HG03521 (cell line): ENCODE measurements around the gene DOCK2.

Experiments
- ATAC-seq: cut with Tn5 transposase; IDR thresholded peaks from one replicate; pipeline ENCODE4 v1.9.1; 2021; ENCODE audit warnings: mild to moderate bottlenecking, moderate library complexity; ENCODE audit not compliant: unreplicated experiment

Gene DOCK2

DNA sequence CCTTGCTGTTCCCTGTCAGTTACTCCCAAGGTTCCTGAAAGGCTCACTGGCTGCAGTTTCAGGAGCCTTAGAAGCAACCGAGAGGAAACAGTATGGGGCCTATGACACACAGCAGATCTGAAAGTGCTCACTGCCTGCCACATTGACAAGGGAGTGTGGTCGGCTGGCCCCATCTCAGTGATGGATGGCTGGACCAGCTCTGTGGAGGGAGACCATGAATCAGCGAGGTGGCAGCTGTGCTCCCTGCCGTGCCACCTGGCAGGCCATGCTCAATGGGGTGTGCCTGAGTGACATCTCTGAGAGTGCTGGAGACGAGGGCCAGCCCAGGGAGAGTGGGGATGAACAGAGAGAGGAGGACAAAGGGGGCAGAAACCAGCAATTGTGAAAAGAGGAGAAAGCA, 49.1 kb downstream of the DOCK2 start:
- ATAC-seq = no peak

DNA sequence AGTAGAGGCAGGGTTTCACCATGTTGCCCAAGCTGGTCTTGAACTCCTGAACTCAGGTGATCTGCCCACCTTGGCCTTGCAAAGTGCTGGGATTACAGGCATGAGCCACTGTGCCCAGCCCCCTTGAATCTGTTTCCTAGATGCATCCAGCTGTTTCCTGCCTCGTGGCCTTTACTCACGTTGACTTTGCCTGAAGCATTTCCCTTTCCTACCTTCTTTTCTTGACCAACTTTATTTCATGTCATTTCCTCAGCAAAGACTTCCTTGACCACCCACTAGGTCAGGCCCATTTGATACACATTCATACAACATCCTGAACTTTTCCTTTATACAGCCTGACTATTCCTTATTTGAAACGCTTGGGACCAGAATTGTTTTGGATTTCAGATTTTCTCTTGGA, 51.0 kb downstream of the DOCK2 start:
- ATAC-seq = no peak

DNA sequence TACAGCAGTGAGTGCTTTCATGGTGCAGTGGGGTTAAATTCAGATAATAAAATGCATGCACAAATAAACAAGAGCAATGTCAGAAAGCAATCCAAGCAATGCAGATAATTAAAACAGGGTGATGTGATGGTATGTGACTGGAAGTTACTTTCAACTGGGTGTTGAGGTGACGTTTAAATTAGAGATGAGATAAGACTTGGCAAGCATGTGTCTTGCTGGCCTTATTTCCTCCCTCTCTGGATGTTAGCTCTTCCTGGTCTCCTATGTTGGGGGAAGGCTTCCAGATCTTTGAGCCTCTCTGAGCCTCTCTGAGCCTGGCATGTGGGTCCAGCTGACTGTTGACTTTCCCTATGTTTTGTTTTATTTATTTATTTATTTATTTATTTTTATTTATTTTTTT, 54.4 kb downstream of the DOCK2 start:
- no peak for ATAC-seq

DNA sequence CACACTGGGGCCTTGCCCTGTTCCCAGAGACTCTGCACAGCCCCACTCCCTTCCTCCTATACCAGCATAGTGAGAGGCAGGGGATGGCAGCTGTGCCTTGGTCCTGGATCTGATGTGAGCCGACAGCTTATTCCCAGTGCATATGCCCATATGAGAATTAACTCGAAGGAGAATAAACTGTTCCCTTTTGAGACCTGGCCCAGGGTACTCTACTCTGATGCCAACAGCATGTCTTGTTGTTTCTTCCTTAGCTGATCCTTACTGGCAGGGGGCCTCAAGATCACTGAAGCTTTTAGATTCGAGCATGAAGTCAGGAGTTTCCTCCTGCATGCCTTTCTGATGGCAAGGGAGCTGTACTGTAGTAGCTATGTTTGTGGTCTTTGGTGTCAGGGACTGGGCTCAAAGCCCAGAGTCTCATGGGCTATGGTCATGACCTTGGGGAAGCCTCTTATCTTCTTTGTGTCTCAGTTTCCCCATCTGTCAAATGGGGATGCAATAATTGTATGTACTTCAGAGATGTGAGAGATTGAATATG, 57.1 kb downstream of the DOCK2 start:
- no peak for ATAC-seq

DNA sequence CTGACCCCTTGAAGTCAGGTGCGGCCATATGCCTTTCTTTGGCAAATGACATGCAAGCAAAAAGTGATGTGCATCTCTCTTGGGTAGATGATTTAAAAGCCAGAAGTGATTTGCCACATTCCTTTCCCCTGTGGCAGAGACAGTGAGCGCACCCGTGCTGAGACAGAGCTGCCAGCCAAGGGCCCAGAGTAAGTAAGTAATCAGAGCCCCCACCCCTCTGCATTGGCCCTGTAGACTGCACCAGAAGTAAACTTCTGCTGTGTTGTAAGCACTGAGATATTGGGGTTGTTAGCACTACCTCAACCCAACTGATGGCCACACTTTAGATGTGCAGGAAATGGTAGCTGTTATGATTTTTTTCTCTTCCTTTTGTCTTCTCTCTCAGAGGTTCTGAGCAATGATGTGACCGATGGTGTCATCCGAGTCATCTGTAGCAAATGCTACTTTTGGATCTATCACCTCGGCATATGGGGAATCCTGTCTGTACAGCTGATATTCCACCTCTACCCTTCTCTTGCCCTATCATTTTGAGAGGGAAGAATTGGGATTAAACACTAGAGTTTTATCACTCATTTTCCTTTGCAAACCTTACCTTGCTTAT, 58.0 kb downstream of the DOCK2 start:
- no peak for ATAC-seq

DNA sequence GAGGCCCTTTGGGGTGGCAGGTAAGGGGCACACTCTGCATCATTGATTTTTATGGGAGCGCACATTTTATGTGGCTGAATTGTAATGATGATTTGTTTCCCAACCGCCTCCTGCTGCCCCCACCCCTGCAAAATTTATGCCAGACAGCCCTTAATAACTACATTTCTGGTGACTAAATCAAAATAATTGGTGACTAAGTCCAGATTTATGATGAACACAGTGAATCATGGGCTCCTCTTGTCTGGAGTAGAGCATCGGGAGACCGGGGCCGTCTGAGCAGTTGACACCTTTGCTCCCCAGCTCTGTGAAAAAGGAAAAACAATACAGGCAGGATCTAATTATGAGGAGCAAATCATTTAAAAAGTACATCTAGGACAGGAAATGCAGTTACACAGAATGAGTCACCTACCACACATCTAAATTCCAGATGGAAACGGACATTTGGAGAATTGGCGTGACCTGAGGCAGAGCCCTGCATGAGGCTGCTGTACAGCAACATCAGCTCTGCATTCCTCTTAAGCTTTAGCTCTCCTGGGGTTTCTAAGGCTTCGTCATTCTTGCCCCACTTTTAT, 58.9 kb downstream of the DOCK2 start:
- ATAC-seq = no peak

DNA sequence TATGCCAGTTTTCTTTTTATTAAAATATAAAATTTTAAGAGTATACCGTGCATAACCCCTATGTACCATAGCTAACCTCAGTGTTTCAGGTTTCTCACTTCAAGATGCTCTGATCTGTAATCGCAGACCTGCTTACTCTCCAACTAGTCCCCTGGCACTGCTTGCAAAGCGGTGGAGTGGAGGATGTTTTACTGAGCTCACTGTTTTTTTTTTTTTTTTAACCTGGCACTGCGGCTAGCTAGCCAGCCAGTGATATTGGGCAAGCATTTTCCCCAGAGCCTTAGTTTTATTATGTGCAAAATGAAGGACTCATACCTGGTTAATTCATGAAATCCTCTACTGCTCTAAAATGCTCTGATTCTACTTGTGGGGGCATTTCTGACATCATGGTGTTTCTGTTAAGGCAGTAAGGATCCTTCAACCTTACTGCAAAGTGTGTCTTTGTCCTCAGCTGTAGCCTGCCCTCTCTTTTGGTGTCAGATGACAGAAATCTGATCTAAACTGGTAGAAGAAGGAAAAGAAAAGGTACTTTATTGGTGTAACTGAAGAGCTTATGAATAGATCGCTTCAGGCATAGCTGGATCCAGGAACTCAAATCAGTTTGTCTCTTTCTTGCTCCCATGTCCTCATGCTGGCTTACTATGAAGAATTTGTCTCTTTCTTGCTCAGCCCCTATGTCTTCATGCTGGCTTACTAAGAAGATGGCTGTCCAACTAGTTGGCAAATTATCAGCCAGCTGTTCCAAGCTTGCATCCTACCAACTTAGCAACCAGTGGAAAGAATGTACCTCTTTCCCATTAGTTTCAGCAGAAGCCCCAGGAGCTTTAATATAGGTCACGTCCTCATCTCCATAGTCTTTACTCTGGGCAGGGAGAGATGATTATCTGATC, 59.8 kb downstream of the DOCK2 start:
- no peak for ATAC-seq

DNA sequence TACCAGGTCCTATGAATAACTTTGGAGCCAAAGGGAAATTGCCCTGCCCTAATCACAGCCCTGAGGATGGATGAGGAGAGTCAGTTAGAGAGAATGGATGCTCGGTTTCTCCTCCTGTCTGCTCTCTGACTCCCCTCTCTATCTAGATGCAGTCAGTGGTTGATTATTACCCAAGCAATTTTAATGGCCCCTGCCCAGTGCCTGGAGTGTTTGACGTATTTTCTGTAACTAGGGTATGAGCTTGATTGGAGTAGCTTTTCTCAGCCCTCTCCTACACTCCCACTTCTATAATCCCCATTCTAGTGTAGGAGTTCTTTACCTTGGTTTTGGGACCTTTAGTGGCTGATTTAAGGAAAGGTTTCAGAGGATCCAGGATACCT, 60.4 kb downstream of the DOCK2 start:
- no peak for ATAC-seq

DNA sequence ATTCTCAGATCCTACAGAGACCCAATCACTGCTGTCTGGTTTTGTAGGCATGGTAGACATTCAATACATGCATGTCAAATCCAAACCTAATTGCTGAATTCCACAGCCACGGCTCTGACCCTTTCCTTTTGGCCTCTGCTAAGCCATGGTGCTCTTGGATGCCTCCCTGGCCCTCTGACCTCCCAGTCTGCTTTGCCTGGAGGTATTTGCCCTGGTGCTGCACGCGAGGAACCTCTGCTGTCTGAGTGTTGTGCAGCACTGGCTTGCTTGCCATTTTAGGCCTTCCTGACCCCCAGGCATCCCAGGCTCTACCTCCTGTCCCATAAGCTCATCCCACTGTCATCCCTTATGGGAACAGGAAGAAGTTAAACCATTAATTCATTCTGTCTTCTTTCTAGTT, 60.9 kb downstream of the DOCK2 start:
- no peak for ATAC-seq

DNA sequence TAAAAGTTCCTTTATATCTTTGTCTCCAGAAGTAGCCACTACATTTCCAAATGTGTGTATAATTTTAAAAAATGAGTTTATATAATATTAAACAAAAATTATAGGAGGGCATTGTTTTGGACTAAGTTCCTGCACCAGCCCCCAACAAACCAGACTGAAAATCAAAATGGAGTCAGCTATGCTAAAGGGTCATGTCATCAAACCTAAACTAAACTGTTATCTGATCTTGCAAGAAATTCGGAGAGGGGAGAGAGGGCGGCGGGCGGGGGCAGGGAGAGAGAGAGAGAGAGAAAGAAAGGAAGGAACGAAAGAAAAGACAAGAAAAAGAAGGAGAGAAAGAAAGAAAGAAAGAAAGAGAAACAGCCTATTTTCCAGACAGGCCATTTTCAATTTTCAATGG, 63.5 kb downstream of the DOCK2 start:
- ATAC-seq = no peak

DNA sequence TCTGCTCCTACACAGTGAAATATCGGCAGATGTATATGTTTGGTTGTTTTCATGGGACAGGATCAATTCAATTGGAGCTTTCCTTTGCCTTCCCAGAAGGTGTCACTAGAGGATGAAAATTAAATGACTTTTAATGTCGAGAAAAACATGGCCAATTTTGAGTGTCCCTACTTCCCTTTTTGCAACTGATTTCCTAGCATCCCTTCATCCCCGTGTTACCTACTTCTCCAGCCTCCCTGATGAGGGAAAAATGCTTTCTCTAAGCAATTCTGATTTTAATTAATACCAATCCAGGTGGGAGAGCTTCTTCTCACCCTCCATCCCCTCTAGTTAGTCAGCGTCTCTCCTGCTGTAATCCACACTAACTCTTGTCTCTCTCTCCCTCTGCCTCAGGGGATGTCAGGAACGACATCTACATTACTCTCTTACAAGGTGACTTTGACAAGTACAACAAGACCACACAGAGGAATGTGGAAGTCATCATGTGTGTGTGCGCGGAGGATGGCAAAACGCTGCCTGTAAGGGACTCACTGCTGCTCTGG, 64.9 kb downstream of the DOCK2 start:
- ATAC-seq = no peak

DNA sequence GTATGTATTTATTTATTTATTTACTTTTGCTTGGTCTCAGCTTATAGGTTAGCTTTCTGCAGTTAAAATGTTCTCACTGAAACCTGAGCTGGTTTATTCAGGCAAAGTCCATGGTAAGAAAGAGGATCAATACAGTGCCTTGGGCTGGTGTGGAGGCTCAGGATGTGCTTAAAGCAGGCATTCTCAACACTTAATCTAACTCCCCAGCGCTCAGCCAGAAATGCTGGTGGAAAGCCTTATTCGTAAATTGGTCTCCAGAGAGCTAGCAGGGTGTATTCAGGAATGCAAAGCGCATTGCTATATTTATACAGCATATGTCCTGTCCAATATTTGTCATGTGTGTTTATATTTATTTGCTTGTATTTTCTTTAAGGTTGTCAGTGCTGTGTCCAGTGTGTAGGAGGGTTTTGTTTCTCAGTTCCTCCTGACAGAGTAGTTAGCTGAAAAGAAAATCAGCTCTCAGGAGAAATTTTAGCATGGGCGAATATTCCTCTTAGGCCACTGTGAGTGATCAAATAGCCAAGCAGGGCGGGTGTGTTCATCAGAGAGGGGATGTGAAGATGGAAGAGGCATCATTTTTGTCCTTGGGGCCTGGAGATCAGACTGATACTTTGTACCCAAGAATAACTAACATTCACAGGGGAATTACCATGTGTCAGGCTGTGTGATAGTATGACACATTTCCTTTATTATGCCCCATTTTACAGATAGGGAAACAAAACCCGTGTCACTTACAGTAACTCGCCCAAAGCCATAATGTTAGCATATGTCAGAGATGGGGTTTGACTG, 65.8 kb downstream of the DOCK2 start:
- ATAC-seq = peak; percentile 77

DNA sequence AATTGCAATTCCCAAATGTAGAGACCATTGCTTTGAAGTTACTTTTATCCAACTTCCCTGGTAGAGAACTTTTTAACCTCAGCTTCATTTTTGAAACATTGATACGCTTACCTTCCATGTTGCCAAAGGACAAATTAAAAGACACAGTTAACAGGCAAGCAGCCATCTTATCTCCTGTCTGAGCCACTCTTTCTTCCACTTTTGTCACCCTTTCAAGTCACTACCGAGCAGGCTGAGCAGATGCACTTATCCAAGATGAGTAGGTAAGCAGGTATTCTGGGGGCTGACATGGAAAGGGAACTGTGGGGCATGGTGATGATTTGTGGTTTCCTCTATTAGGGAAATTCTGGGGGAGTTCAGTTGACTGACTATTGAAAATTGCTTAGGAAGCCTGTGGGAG, 66.7 kb downstream of the DOCK2 start:
- no peak for ATAC-seq

DNA sequence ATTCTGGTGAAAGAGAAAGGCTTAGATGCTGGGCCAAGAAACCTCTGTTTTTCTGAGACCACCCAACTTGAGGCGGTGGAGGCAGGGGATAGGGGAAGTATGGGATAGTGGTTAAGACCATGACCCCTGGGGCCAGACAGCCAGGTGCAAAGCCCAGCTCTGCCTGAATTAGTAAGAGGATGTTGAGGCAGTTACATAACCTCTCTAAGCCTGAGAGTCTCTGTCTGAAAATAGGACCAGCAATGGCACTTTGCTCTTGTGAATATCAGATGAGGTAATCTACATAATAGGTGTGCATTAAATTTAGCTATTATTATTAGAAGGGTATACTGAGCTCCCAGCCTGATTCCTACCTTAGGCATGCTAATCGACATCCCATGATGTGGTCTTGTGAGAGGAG, 68.2 kb downstream of the DOCK2 start:
- no peak for ATAC-seq

DNA sequence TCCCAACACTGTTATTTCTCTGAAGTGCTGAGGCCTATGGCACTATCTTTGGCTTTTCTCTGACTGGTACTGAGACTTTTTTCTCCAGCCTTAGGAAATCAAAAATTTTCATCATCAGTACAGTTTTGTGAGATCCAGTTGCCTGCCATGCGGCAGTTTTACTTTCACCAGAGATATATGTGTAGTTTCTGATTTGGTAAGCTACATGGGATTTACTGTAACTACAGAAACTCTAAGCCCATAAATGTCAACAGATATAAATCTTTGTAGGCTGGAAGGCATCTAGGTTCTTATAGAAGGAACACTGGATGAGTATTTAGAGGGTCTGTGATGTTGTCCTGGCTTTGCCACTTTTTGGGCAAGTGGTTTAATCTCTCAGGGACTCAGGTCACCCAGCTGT, 69.0 kb downstream of the DOCK2 start:
- no peak for ATAC-seq

DNA sequence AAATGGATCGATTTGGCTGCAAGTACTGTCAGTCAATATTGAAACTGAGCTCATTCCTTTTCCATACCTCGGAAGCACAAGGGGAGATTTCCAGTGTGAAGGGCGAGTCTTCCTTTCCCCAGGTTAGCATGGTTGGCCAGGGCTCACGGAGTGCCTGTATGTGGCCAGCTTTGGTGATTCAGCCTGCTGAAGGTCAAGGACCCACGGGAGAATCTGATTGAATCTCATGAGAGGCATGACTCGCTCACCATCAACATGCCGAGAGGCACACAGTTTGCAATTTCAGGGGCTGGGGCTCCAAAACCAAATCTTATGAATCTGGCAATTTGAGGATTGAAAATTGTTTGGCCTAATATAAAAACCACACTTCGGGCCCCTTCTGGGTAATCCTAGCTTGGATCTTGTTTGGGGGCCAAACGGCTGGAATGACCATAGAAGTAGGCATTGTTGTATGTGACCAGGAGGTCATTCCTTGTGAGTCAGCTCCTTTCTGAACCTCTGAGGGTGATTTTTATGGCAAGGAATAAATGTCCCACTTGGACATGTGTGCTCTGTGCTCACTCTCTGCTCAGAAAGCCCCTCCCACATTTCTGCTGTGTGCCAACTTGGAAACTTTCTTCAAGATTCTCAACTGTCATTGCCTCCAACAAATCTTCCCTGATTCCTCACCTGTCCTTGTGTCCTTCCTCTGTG, 69.8 kb downstream of the DOCK2 start:
- no peak for ATAC-seq

DNA sequence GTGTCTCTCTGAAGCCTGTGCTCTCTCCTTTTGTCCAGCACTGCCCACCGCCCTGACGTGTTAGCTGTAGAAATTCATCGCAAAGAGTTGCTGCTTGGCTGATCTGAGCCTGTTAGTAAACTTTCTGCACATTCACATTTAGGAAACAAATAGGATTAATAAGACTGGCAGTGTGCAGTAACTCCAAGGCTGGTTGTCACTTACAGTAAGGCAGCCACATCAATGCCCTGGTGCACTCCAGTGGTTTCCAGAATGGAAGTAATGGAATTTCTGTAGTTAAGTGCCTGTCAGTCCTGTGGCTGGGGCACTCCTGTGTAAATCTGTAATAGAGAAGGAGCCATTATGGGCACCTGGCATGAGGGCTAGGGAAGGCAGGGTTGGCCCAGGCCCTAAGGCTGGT, 70.6 kb downstream of the DOCK2 start:
- ATAC-seq = no peak

DNA sequence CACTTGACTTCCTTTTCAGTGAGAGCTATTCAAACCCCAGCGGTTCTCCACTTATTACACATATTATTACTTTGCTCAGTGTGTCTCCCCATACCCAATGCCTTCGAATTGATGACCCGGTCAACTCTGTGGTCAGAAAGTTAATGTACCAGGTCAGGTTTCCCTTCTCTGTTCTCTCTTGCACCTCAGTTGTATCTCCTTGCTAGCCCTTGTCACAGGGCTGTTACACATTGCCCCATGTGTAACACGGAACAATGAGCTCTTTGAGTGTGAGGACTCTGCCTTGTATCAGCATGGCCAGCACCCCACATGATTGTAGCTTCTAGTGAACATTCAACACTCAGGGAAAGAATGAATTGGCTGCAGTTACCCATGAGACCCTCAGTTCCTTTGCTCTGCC, 73.6 kb downstream of the DOCK2 start:
- no peak for ATAC-seq

DNA sequence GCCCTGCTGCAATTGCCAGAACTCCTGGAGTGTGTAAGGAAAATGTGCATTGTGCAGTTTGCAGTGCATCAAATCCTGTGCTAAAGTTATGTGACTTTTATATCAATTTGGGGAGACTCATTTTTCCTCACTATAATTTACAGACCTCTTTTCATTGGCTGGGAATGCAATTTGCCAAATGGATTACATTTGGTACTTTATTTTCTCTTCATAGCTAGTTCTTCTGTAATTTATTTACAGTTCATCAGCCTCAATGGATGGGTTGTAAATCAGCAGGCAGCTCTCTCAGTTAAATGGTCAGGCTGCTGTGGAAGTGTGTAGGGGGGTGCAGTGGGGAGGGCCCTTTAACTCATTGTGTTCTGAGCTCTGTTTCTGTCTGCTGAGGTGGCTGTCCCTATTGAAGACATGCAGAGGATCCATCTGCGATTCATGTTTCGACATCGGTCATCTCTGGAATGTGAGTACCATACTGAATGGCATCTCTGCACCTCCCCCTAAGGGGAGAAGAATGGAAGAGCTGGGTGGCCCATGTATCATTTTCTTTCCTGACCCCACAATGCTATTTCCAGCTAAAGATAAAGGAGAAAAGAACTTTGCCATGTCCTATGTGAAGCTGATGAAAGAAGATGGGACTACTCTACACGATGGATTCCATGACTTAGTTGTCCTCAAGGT, 74.6 kb downstream of the DOCK2 start:
- no peak for ATAC-seq

DNA sequence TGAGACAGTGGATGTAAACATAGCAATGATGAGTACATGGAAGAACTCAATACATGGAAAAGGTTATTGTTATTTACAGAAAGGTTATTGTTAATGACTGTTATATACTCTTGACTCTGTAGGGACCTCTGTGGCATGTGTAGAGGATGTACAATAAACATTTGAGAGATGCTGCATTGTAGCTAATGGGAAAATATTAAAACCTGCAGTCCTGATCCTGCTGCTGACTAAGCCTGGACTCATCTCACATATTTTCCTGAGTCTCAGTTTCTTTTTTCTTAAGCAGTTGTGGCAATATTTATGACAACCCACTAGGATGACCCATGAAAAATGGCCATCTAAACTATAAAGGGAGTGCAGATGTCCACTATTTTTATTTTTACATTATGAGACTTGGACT, 75.4 kb downstream of the DOCK2 start:
- no peak for ATAC-seq
